Astrocyte of the spinal cord (primary cell): ENCODE measurements around the gene DBX1.

Experiments used
- DNase-seq: peaks from one replicate; pipeline ENCODE4 v3.0.0; 2011; ENCODE audit warnings: low read depth, low spot score
- H3K4me3 ChIP-seq: 2 replicates; pipeline ENCODE4 v1.5.1; 2011; ENCODE audit warnings: low read depth, mild to moderate bottlenecking, low read length, moderate library complexity
- in situ Hi-C: cut with HindIII; loops from 2 replicates; pipeline ENCODE4 v1.10.0; 2017; ENCODE audit warnings: low sequenced_read_pairs
- TF ChIP-seq, protein P1 (sequence below): IDR thresholded peaks from 2 replicates; pipeline ENCODE4 v1.5.1; 2012; ENCODE audit warnings: low read depth, mild to moderate bottlenecking, low read length, inconsistent platforms

Gene DBX1

DNA sequence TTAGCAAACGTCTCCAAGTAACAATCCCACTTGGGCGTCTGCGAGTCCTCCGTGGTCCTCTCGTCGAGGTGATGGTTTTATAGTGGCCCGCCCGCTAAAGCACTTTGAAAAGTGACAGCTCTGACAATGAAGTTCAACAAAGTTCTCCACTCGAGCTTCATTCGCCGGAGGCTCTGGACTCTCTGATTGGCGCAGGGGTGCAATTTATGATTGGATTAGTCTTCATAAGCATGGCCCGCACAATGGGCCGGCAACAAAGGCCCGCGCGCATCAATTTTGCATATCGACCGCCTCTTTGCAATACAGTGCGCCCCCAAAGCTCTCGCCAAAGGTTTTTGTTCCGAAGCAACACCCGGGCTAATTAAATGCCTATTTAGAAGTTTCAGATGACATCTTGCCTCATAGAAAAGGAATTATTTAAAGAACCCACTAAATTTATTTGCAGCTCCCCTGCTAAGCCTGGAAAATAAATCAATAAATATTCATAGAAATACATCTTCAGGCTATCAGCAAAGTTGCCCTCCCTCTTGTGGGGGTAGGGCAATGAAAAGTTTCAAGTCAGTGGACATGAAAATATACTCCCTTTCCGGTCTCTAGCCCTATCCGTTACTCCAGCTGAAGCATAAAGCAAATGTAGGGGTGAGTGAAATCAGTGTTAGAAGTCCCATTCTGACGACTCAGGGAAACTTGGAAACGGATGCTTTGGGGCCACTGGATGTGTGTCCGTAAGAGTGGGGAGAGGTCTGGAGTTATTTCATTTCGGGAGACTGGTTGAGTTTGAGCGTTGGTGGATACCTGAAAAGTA is at the start of gene DBX1:
Gene DBX1 (minus strand): TSS at position 51 of the 805 bp plus-strand sequence. CDS start 151 bp downstream, outside the sequence.
- in situ Hi-C loops = no loop called here
- no peak for DNase-seq
- TF ChIP-seq, protein P1, sequence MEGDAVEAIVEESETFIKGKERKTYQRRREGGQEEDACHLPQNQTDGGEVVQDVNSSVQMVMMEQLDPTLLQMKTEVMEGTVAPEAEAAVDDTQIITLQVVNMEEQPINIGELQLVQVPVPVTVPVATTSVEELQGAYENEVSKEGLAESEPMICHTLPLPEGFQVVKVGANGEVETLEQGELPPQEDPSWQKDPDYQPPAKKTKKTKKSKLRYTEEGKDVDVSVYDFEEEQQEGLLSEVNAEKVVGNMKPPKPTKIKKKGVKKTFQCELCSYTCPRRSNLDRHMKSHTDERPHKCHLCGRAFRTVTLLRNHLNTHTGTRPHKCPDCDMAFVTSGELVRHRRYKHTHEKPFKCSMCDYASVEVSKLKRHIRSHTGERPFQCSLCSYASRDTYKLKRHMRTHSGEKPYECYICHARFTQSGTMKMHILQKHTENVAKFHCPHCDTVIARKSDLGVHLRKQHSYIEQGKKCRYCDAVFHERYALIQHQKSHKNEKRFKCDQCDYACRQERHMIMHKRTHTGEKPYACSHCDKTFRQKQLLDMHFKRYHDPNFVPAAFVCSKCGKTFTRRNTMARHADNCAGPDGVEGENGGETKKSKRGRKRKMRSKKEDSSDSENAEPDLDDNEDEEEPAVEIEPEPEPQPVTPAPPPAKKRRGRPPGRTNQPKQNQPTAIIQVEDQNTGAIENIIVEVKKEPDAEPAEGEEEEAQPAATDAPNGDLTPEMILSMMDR = no peak

DNA sequence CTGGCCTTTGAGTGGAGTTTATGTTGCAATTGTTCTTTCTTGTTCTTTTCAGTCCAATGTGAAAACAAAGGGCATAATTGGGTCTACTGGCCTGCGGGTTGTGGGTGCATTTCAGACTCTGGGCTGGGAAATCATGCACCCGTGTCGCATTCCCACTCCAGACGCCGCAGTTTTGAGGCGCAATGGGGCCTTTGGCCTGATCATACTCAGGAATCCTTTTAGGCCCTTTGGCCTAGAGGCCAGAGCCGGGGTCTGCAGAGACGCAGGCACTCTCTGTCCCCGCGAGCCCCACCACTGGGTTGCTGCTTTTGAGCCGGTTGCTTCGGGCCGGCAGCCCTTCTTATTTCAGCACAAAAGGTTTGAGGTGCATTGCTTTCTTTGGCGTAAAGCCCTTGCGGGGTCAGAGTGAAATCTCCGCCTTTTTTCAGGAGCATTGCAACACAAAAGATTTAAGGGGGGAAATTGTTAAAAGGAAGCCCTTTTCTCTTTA is 48.4 kb upstream of the DBX1 start:
- TF ChIP-seq, protein P1 = no peak
- in situ Hi-C loops = no loop called here
- no peak overlapping the region for H3K4me3 ChIP-seq
- no peak for DNase-seq

More for the DNA sequence above, at the start of gene DBX1:
- H3K4me3 ChIP-seq = no peak within 1 kb of the TSS

- H3K4me3 ChIP-seq = no peak overlapping the region
- TF ChIP-seq, protein P1 = no peak
- in situ Hi-C loops = no loop called here
- no peak for DNase-seq
Measured at GRCh38 chr11:20207781-20208621, 47.7 kb upstream of the DBX1 start.

GRCh38 chr11:20205807-20206206 is 45.5 kb upstream of the DBX1 start:
- in situ Hi-C loops = no loop called here
- TF ChIP-seq, protein P1 = no peak
- DNase-seq = no peak

GRCh38 chr11:20204681-20205080 is 44.4 kb upstream of the DBX1 start:
- H3K4me3 ChIP-seq = no peak overlapping the region
- TF ChIP-seq, protein P1 = no peak
- in situ Hi-C loops = no loop called here
- no peak for DNase-seq

More at GRCh38 chr11:20205807-20206206, 45.5 kb upstream of the DBX1 start:
- H3K4me3 ChIP-seq = no peak overlapping the region

DNA sequence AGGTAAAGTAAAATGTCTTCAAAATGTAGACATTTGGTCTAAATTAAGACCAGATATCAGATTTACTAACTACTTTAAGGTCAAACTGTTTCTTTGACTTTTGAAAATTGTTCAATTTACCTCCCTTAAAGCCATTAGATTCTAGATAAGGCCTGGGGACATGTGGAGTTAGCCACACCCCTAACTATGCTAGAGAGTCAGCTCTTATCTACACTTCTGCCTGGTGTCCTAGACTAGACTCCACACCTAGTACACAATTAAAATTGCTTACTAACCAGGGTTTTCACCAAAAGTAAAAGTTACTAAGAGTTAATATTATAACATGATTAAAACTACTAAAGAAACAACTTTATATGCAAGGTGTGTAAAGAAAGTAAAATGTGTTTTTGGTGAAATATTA is 43.6 kb upstream of the DBX1 start:
- in situ Hi-C loops = no loop called here
- DNase-seq = no peak
- TF ChIP-seq, protein P1 = no peak
- H3K4me3 ChIP-seq = no peak overlapping the region
